Measurements from ENCODE around the gene RAB40B.

- TF ChIP-seq ELK4 (IDR thresholded peaks at IDR 0.05; ENCODE audit: borderline replicate concordance, low read depth, low read length) (no peak), TCF7L2 (IDR thresholded peaks at IDR 0.05; ENCODE audit: borderline replicate concordance, low read depth, low read length) (no peak), PBX3 (CRISPR knock-in tag; IDR thresholded peaks at IDR 0.05) (no peak), CTCF (tag by site-specific recombination; IDR thresholded peaks at IDR 0.05) (no peak), PRDM10 (tag by site-specific recombination; IDR thresholded peaks at IDR 0.05) (no peak), ZNF501 (tag by site-specific recombination; IDR thresholded peaks at IDR 0.05) (no peak), ZSCAN30 (tag by site-specific recombination; IDR thresholded peaks at IDR 0.05) (no peak), BCL11B (tag by site-specific recombination; IDR thresholded peaks at IDR 0.05; ENCODE audit: low read depth) (no peak), ZNF555 (tag by site-specific recombination; conservative IDR thresholded peaks at IDR 0.05) (no peak), ZNF558 (tag by site-specific recombination; IDR thresholded peaks at IDR 0.05) (no peak), ZNF544 (tag by site-specific recombination; IDR thresholded peaks at IDR 0.05) (no peak), KLF9 (tag by site-specific recombination; IDR thresholded peaks at IDR 0.05; ENCODE audit: low read depth) (no peak), ZNF791 (tag by site-specific recombination; IDR thresholded peaks at IDR 0.05) (no peak)
Observed at GRCh38 chr17:82656266-82656665, 42.2 kb downstream of the RAB40B start.
